Tibial nerve (tissue), 4 donors: ENCODE data around the gene UQCRH. TPM values are rescaled to one million over a fixed set of nuclear protein-coding genes. Genes with fewer than 3 reads are reported as not detected.

ENCODE experiments used
- DNase-seq, 2 donors: peaks; one replicate each; pipeline ENCODE4 v3.0.0-alpha.2; 2019; ENCODE audit warnings: low spot score in 2 of 2
- H3K27ac ChIP-seq, 4 donors: fragments of 200-600 bp; sonication (generic) in 3 of 4; one replicate each; pipeline ENCODE4 v1.5.1; 2017 to 2019; ENCODE audit warnings: mild to moderate bottlenecking in 1 of 4
- H3K27me3 ChIP-seq, 2 donors: fragments of 200-600 bp; sonication (generic) in 1 of 2; one replicate each; pipeline versions ENCODE4 v1.5.1 to v1.6.0; 2017 to 2019
- H3K36me3 ChIP-seq, 3 donors: fragments of 200-600 bp; sonication (generic); one replicate each; pipeline ENCODE4 v1.5.1; 2018 to 2019
- H3K4me1 ChIP-seq, 4 donors: fragments of 200-600 bp; sonication (generic) in 3 of 4; one replicate each; pipeline ENCODE4 v1.5.1; 2017 to 2019
- H3K4me3 ChIP-seq, 4 donors: fragments of 200-600 bp; sonication (generic) in 3 of 4; one replicate each; pipeline ENCODE4 v1.5.1; 2017 to 2019; ENCODE audit warnings: mild to moderate bottlenecking in 1 of 4, moderate library complexity in 1 of 4
- H3K9me3 ChIP-seq, 4 donors: fragments of 200-600 bp; sonication (generic) in 3 of 4; one replicate each; pipeline ENCODE4 v1.5.1; 2017 to 2019
- CTCF ChIP-seq, 5 experiments: fragments of 200-600 bp in 3 of 5; fragments of 450-650 bp in 2 of 5; sonication (generic) in 3 of 5; IDR thresholded peaks; one replicate each; pipeline ENCODE4 v1.5.1; 2016 to 2019; ENCODE audit warnings: antibody characterized with exemption in 5 of 5, mild to moderate bottlenecking in 3 of 5, moderate library complexity in 2 of 5
- EP300 ChIP-seq, 2 donors: sonication (generic); formaldehyde crosslinking; IDR thresholded peaks; one replicate each; pipeline ENCODE4 v1.6.1; 2017; ENCODE audit warnings: antibody characterized with exemption in 2 of 2, mild to moderate bottlenecking in 1 of 2
- POLR2A ChIP-seq, 2 donors: fragments of 450-650 bp; IDR thresholded peaks; one replicate each; pipeline ENCODE4 v1.6.1; 2017; ENCODE audit warnings: antibody characterized with exemption in 2 of 2, mild to moderate bottlenecking in 2 of 2, moderate library complexity in 2 of 2
- WGBS, 2 donors: methylation state at CpG; one replicate each; pipeline ENCODE4 v1.1.5; 2018; 5-methylcytosine and 5-hydroxymethylcytosine counted together
- total RNA-seq, 4 donors: library from RNA; depleted of rRNA; stranded (reverse); fragments of >200 nt; gene quantifications; one replicate each; pipeline ENCODE4 v1.1.0, GENCODE V29; 2016

The UQCRH gene
- 100 to 1,000 TPM; 195 to 294 (median 255) TPM for total RNA-seq

- peak within 1 kb of the TSS; percentile 77 to 98 (median 90) for H3K4me3 ChIP-seq
- no peaks in the 10 kb centered on the region for H3K9me3 ChIP-seq
- H3K4me1 ChIP-seq, result peaks cover 0 to 70% (median 32%) of the 10 kb centered on the region in 4 donors
- peak within 1 kb of the TSS; percentile 98 to 99 (median 98) for H3K27ac ChIP-seq
- peak; percentile 87 to 92 for DNase-seq
- no peaks in the 10 kb centered on the region for H3K36me3 ChIP-seq
- 0 to 1% methylated on average over 33 to 61 of the region's 61 CpGs for WGBS, 2 donors
- H3K27me3 ChIP-seq, result no peaks in the 10 kb centered on the region
- peak; percentile 62 to 76 for TF ChIP-seq POLR2A (IDR thresholded peaks at IDR 0.05)
- peak in 2 of 5 experiments; percentile 45 to 49 for TF ChIP-seq CTCF (IDR thresholded peaks at IDR 0.05)
- peak; percentile 86 to 100 for TF ChIP-seq EP300 (IDR thresholded peaks at IDR 0.05)
Measured at GRCh38 chr1:46303038-46303871, at the start of gene UQCRH, which contains the start of gene LRRC41. Gene UQCRH, plus strand, starts transcription at chr1:46303698. Its CDS starts 69 bp downstream, at chr1:46303767. Gene LRRC41, minus strand, starts transcription at chr1:46303616. Its CDS starts 294 bp downstream, at chr1:46303322.

- WGBS, 2 donors, result 87 to 91% methylated on average over 5 of the region's 5 CpGs
- Histone ChIP-seq H3K27ac (no peak overlapping the region), H3K4me1 (no peaks in the 10 kb centered on the region), H3K36me3 (no peaks in the 10 kb centered on the region), H3K9me3 (no peaks in the 10 kb centered on the region), H3K4me3 (no peak overlapping the region), H3K27me3 (no peaks in the 10 kb centered on the region)
- no peak for TF ChIP-seq CTCF (IDR thresholded peaks at IDR 0.05)
- no peak for TF ChIP-seq EP300 (IDR thresholded peaks at IDR 0.05)
- TF ChIP-seq POLR2A (IDR thresholded peaks at IDR 0.05), result no peak
- no peak for DNase-seq
Measured at GRCh38 chr1:46254668-46255067, 48.8 kb upstream of the UQCRH start.

GRCh38 chr1:46256523-46256922 lies 47.0 kb upstream of the UQCRH start:
- no peak for DNase-seq
- H3K36me3 ChIP-seq, result peaks cover 0 to 12% (median 0%) of the 10 kb centered on the region in 3 donors
- no peaks in the 10 kb centered on the region for H3K27me3 ChIP-seq
- H3K4me3 ChIP-seq, result no peak overlapping the region
- H3K27ac ChIP-seq, result no peak overlapping the region
- TF ChIP-seq EP300 (IDR thresholded peaks at IDR 0.05) (no peak), POLR2A (IDR thresholded peaks at IDR 0.05) (no peak), CTCF (IDR thresholded peaks at IDR 0.05) (no peak)
- H3K9me3 ChIP-seq, result no peaks in the 10 kb centered on the region
- 90 to 96% methylated on average over 2 of the region's 2 CpGs for WGBS, 2 donors
- H3K4me1 ChIP-seq, result no peaks in the 10 kb centered on the region

GRCh38 chr1:46262508-46262907 lies 41.0 kb upstream of the UQCRH start:
- H3K36me3 ChIP-seq, result peaks cover 0 to 19% (median 0%) of the 10 kb centered on the region in 3 donors
- H3K4me1 ChIP-seq, result no peaks in the 10 kb centered on the region
- no peak overlapping the region for H3K4me3 ChIP-seq
- no peaks in the 10 kb centered on the region for H3K27me3 ChIP-seq
- no peak overlapping the region for H3K27ac ChIP-seq
- no peak for DNase-seq
- no peaks in the 10 kb centered on the region for H3K9me3 ChIP-seq
- WGBS, 2 donors, result 86 to 93% methylated on average over 1 of the region's 1 CpG
- TF ChIP-seq CTCF (IDR thresholded peaks at IDR 0.05) (no peak), EP300 (IDR thresholded peaks at IDR 0.05) (no peak), POLR2A (IDR thresholded peaks at IDR 0.05) (no peak)

GRCh38 chr1:46263146-46263545 lies 40.4 kb upstream of the UQCRH start:
- Histone ChIP-seq H3K36me3 (peaks cover 0 to 19% (median 0%) of the 10 kb centered on the region in 3 donors), H3K4me3 (no peak overlapping the region), H3K27me3 (no peaks in the 10 kb centered on the region), H3K9me3 (no peaks in the 10 kb centered on the region), H3K4me1 (no peaks in the 10 kb centered on the region), H3K27ac (no peak overlapping the region)
- WGBS, 2 donors, result 84 to 91% methylated on average over 2 of the region's 2 CpGs
- TF ChIP-seq EP300 (IDR thresholded peaks at IDR 0.05) (no peak), POLR2A (IDR thresholded peaks at IDR 0.05) (no peak), CTCF (IDR thresholded peaks at IDR 0.05) (no peak)
- DNase-seq, result no peak
